ENCODE results near the gene USF2.

- TF ChIP-seq CTCF (IDR thresholded peaks at IDR 0.05; ENCODE audit: low read depth, low read length) (no peak), EZH2phosphoT487 (IDR thresholded peaks at IDR 0.05; ENCODE audit: low read depth) (no peak)
These were observed 45.3 kb downstream of the USF2 start for GRCh38 chr19:35314031-35314430.
